ENCODE data around the gene DAGLA.

DNA sequence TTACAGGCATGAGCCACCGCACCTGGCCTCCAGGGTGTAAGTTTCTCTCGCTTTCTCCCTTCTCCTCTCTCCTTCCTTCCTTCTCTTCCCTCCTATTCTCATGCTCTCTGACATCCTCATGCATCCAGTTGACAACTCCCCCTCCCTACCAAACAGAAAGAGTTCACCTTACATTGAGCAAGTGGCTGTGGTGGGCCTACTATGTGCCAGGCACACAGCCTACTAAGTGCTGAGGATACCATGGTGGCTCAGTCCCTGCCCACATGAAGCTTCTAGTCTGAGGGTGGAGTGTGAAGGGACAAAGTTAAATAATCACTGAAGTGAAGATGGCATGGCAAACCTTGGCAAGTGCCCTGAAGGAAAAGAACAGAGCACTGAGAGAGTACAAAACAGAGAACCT, 9.6 kb upstream of the DAGLA start:
- TF ChIP-seq POLR2AphosphoS5 (IDR thresholded peaks at IDR 0.05) (no peak), POLR2A (IDR thresholded peaks at IDR 0.05; ENCODE audit: low read depth) (no peak)
- TF ChIP-seq, protein P1, sequence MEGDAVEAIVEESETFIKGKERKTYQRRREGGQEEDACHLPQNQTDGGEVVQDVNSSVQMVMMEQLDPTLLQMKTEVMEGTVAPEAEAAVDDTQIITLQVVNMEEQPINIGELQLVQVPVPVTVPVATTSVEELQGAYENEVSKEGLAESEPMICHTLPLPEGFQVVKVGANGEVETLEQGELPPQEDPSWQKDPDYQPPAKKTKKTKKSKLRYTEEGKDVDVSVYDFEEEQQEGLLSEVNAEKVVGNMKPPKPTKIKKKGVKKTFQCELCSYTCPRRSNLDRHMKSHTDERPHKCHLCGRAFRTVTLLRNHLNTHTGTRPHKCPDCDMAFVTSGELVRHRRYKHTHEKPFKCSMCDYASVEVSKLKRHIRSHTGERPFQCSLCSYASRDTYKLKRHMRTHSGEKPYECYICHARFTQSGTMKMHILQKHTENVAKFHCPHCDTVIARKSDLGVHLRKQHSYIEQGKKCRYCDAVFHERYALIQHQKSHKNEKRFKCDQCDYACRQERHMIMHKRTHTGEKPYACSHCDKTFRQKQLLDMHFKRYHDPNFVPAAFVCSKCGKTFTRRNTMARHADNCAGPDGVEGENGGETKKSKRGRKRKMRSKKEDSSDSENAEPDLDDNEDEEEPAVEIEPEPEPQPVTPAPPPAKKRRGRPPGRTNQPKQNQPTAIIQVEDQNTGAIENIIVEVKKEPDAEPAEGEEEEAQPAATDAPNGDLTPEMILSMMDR (IDR thresholded peaks at IDR 0.05) = no peak
